RWPE2 (cell line): ENCODE data around the gene STAU1.

Experiments
- ATAC-seq: fragments of 200-7000 bp; cut with Tn5 transposase; 3 replicates; pipeline ENCODE4 v1.9.1; 2021; ENCODE audit warnings: low read depth
- DNase-seq: peaks from one replicate; pipeline ENCODE4 v3.0.0-alpha.2; 2020; ENCODE audit warnings: low spot score
- H3K27ac ChIP-seq: fragments of 450-650 bp; 2 replicates; pipeline ENCODE4 v1.5.1; 2017; ENCODE audit warnings: mild to moderate bottlenecking; ENCODE audit not compliant: poor library complexity, severe bottlenecking
- H3K27me3 ChIP-seq: fragments of 250-450 bp; sonication (Bioruptor Pico); 2 replicates; pipeline ENCODE4 v1.5.1; 2021; ENCODE audit warnings: mild to moderate bottlenecking, moderate library complexity; ENCODE audit not compliant: insufficient read depth, poor library complexity, severe bottlenecking
- H3K36me3 ChIP-seq: fragments of 250-450 bp; sonication (Bioruptor Pico); 2 replicates; pipeline ENCODE4 v1.5.1; 2020; ENCODE audit warnings: low read depth, mild to moderate bottlenecking, moderate library complexity
- H3K4me1 ChIP-seq: fragments of 250-450 bp; sonication (Bioruptor Pico); 2 replicates; pipeline ENCODE4 v1.5.1; 2021; ENCODE audit warnings: mild to moderate bottlenecking, moderate library complexity; ENCODE audit not compliant: insufficient read depth, poor library complexity, severe bottlenecking
- H3K4me3 ChIP-seq: fragments of 250-450 bp; sonication (Bioruptor Pico); 2 replicates; pipeline ENCODE4 v1.5.1; 2021; ENCODE audit warnings: mild to moderate bottlenecking, moderate library complexity; ENCODE audit not compliant: severe bottlenecking
- H3K9me3 ChIP-seq: fragments of 250-450 bp; sonication (Bioruptor Pico); 2 replicates; pipeline ENCODE4 v1.5.1; 2021; ENCODE audit warnings: mild to moderate bottlenecking, moderate library complexity; ENCODE audit not compliant: severe bottlenecking
- CTCF ChIP-seq: fragments of 450-650 bp; IDR thresholded peaks from one replicate; pipeline ENCODE4 v1.5.1; 2017; ENCODE audit warnings: mild to moderate bottlenecking, moderate library complexity; ENCODE audit not compliant: poor library complexity, severe bottlenecking

Gene STAU1

GRCh38 chr20:49074521-49074920 is 113.6 kb downstream of the STAU1 start:
- no peak overlapping the region for H3K27ac ChIP-seq
- H3K27me3 ChIP-seq = no peaks in the 10 kb centered on the region
- H3K4me3 ChIP-seq = no peak overlapping the region
- H3K9me3 ChIP-seq = no peaks in the 10 kb centered on the region
- ATAC-seq (no peak; the same call in 2 of the 3 replicates), DNase-seq (no peak)
- no peak for TF ChIP-seq CTCF
- no peaks in the 10 kb centered on the region for H3K4me1 ChIP-seq
- peaks cover 100% of the 10 kb centered on the region for H3K36me3 ChIP-seq
